Fibroblast of skin of left biceps (primary cell): Measurements from ENCODE around the gene CFAP100.

ENCODE experiments used
- DNase-seq, 2 experiments: peaks; one replicate each; pipeline ENCODE4 v3.0.0-alpha.2; 2013; ENCODE audit warnings: low read depth in 2 of 2

Gene CFAP100

DNA sequence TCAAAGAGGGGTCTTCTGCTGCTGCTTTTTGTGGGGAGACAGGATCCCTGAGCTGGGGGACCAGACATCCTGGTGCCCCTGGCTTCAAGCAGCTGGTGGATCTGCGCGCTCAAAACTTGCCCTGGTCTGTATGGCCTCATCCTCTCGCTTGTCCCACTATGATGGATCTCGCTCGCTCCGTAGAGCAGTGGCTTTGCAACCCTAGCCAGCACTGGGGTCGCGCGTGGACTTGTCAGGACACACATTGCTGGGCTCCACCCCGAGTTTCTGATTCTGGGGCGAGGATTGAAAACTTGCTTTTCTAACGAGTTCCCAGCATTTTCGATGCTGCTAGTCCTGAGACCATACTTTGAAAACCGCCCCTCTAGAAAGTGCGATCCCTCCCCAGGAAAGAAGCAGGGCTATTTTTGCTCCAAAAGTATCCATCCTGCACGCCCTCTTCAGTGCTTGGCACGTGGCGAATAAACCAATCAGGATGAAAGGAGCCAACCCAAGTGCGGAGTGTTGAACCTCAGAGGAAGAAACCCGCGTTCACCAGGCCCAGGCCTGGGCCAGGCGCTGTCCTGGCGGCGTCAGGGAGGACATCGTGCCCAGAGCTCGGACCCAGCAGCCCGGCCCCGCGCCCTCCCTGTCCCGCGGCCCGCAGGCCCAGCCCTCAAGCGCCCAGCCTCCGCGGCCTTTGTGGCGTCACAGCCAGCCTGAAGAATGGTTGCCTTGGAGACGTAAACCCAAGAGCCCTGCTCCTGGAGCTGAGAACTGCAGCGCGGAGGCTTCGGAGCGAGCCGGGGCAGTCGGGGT is at the start of gene CFAP100:
CFAP100 (plus strand) TSS at position 731 of the 798 bp plus-strand sequence. CDS start 1,092 bp downstream, outside the sequence.
- no peak for DNase-seq

- DNase-seq, result no peak
Observed at GRCh38 chr3:126345231-126345630, 49.5 kb upstream of the CFAP100 start.

DNA sequence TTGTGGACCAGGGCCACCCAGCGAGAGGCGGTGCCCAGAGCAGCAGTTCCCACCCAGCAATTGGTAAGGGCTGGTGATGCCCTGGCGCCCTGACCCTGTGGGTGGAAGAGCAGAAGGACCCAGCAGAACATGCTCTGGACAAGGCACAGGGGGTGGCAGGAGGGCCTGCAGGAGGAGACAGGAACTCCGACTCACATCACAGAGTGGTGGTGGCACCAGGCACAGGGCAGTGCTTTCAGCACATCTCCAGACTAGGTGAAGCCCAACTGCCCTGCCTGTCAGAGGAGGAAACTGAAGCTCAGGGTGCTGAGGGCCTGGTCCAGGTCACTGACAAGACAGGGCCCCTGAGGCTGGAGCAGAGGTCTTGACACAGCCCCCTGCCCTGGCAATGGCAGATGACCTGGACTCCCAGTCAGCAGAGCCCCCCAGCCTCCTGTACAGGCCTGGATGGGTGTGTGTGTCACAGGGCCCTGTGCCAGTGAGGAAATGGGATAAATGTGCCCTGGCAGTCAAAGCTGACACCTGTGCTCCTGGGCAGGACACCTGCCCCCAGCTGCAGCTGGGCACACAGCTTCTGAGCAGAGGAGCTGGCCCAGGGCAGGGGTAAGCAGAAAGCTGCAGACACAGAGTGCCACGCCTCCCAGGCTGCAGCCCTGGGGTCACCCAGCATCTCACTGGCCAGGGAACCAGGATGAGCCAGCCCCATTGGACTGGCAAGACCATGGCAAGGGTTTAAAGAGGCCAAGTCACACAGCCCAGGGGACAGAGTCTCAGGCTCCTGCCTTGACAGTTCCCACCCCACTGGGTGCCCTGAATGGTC is 48.9 kb upstream of the CFAP100 start:
- DNase-seq, result no peak

- no peak for DNase-seq
Observed at GRCh38 chr3:126346466-126346865, 48.2 kb upstream of the CFAP100 start.

- DNase-seq, result no peak
Observed at GRCh38 chr3:126347543-126348161, 47.1 kb upstream of the CFAP100 start.

DNA sequence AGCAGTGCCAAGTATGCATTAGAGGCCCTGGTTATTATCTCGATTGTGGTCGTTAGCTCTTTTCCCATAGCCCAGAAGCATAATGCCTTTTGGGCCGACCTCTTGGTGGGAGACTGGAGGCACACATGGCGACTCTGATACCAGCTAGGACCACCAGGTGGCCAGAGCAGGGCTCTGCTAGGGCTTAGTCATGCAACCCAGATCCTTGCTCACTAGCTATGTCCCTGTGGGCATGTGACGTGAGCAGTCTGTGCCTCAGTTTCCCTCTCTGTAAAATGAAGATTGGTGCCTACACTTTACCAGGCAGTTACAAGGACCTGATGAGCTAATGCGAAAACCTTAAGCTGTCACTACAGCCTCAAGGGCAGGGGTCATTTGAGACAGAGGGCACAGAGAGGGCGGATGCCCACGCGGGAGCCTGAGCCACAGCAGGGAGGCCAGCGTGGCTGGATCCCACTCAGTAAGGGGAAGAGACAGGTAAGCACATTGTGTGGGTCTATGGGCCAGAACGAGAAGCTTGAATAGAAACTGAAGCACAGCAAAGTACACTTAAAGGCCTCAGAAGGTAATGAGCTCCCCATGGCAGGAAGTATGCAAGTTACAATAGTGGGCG is 46.3 kb upstream of the CFAP100 start:
- no peak for DNase-seq

DNA sequence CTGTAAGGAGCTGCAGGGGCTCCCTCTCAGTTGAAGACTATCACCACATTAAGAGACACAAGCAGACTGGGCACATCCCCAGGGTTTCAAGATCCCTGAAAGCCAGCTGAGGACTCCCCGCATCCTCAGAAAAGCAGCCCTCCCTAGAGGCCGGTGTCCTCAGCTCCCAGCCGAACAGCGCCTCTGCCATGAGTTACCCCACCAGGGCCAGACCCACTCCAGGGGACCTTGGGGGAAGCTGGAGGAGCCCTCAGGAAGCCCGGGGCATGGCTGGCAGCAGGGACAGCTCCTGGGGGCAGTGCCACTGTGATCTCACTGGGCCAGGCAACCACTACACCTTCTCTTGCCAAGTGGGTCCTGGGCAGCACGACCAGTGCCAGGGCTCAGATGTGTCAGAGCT is 45.6 kb upstream of the CFAP100 start:
- no peak for DNase-seq

GRCh38 chr3:126349611-126350501 is 44.9 kb upstream of the CFAP100 start:
- DNase-seq, result no peak

DNA sequence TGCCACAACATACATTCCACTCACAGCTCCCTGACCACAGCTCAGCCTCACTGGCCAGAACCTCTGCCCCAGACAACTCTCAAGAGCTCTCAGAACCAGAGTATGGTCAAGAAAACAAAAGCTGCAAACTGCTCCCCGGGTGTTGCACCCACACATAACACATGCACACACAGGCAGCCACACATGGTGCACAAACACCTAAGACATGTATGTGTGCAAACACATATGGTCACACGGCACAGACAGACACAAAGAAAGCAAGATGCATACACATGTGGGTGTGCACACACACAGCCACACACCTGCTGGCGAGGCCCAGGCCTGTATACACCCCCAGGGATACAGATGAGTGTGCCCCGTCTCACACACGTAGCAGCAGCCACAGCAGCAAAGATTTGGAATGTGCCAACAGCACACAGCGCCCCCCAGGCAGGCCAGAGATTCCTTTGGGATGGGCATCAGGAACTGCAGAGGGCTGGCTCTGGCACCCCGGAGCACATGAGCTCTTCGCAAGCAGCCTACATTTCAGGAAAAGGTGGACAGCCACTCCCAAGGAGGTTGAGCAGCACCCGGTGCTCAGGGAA is 44.1 kb upstream of the CFAP100 start:
- DNase-seq, result no peak

- DNase-seq, result no peak
Observed at GRCh38 chr3:126351086-126351770, 43.5 kb upstream of the CFAP100 start.

GRCh38 chr3:126351771-126352475 is 42.8 kb upstream of the CFAP100 start:
- DNase-seq, result no peak

DNA sequence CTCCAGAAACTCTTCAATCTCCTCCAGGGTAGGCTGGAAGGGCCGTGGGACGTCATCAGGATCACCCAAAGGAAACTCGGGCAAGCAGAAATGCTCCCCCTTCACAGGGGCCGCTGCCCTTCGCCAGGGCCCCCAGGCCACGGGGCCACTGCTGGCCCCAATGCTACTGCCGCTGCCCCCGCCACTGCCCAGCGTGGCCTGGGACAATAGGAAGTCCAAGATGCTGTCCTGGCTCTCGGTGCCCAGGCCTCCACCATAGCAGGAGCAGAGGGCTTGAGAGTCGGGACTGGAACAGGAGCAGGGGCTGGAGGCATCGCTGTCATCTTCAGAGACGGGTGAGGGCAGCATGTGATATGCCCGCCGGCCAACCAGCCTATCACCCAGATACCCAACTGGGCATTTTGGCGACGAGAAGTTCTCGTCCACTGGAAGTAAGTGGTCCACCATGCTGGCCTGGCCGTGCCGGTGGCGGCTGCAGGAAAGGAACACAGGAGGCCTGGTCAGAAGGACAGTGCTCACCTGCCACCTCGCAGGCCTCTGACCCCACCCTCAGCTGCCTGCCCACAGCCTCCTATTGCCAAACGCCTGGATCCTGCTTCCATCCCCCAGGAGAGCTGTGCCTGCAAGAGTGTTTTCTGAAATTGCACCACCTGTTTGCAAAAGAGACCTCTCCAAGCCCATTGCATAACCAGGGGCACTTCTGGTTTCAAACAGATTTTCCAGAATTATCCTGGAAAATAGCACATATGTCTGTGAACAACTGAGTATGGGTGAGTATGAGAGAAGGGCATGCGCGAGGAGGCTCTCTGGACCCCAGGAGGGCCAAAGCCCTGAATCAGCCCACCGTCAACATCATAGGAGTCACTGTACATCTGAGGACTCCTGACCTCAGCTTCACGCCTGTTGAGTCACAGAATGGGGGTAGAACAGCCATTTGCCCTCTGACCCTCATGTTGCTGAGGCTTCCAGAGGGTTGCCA is 41.9 kb upstream of the CFAP100 start:
- no peak for DNase-seq

GRCh38 chr3:126353694-126354321 is 40.9 kb upstream of the CFAP100 start:
- DNase-seq, result no peak

GRCh38 chr3:126354776-126355175 is 39.9 kb upstream of the CFAP100 start:
- DNase-seq, result no peak

GRCh38 chr3:126355251-126355650 is 39.5 kb upstream of the CFAP100 start:
- DNase-seq, result no peak

DNA sequence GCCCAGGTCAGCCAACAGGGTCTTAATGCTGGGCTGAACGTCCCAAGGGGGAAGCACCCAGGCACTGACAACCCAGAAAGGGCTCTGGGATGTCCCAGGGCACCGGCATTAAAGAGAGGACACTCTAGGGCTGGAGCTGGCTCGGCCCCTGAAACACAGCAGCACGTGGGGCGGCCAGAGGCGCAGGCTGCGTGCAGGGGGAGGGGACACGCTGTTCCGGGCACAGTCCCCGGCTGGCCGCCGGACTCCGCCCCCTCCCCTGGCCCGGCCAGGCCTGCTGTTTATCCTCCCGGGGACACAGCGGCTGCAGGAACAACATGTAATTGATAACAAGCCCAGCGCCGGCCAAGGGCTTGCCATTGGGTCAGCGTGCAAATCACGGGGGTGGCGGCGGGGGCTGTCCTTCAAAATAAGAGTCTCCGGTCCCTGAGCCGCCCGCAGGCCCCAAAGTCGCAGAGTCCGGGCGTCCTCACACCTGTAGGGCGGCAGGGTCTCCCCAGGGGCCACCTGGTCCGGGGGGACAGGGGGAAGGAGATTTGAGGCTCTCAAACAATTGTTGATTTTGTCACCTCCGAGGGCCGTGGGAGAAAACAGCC is 38.8 kb upstream of the CFAP100 start:
- no peak for DNase-seq
